ENCODE results near the gene METAP1.
"Not testable (repeated sequence)": the region's sequence is repeated elsewhere in the genome, so short reads cannot be mapped to it uniquely, and the experiment has no call there.

METAP1 gene

DNA sequence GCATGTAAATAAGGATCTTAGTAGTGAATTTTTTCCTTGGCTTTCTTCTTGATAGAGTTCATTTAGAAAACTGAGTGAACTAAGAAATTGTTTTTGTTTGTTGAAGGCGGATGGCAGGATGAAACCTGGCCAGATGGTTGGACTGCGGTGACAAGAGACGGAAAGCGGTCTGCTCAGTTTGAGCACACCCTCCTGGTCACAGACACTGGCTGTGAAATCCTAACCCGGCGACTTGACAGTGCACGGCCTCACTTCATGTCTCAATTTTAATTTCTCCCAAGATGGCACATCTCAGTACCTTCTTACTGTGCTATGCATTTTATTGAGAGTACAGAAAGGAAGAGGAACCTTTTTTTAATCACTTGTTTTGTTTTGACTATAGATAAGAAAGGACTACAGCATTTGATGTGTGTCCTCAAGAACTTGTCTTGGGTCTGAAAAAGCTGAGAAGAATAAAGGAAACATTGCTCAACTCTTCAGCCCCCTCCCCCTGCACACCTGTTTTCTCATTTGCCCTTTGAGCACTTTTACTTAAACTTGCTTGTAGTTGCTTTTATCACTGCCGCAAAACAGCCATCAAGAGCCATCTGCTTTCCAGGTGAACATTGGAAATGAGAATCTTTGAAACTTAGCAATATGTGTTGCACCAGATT lies 65.7 kb downstream of the METAP1 start:
- Mint-ChIP-seq H3K36me3 (ENCODE audit: low read depth) (peaks cover 51% of the 10 kb centered on the region), H3K9me3 (no peaks in the 10 kb centered on the region), H3K4me3 (no peak overlapping the region), H3K4me1 (peaks cover 2% of the 10 kb centered on the region), H3K27ac (peak overlapping the region; percentile 53), H3K27me3 (no peaks in the 10 kb centered on the region)
- DNase-seq (no peak), ATAC-seq (no peak)

DNA sequence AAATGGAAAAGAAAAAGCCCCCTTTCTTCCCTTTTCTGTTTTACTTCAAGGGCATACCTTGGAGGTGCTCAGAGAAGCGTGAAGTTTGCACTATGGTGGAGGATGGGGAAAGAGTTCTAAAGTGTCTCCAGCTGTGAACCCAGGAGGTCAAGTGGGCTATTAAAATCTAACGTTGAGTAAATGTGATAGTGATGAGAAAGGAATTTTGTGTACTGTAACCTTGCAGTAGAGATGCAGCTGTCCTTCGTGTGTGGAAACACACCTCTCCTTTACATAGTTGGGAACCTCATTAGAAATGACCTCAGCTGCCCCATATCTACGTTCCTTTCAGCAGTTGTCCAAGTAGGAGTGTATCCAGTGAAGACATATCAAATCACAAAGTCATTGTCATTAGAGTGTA lies 66.6 kb downstream of the METAP1 start:
- H3K27me3 Mint-ChIP-seq = no peaks in the 10 kb centered on the region
- ATAC-seq (no peak), DNase-seq (no peak)
- H3K27ac Mint-ChIP-seq = no peak overlapping the region
- H3K4me1 Mint-ChIP-seq = no peaks in the 10 kb centered on the region
- H3K4me3 Mint-ChIP-seq = no peak overlapping the region
- peaks cover 54% of the 10 kb centered on the region for H3K36me3 Mint-ChIP-seq (ENCODE audit: low read depth)
- H3K9me3 Mint-ChIP-seq = no peaks in the 10 kb centered on the region

DNA sequence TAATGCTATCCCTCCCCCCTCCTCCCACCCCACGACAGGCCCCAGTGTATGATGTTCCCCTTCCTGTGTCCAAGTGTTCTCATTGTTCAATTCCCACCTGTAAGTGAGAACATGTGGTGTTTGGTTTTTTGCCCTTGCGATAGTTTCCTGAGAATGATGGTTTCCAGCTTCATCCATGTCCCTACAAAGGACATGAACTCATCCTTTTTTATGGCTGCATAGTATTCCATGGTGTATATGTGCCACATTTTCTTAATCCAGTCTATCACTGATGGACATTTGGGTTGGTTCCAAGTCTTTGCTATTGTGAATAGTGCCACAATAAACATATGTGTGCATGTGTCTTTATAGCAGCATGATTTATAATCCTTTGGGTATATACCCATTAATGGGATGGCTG lies 70.0 kb downstream of the METAP1 start:
- not testable (repeated sequence) for H3K27me3 Mint-ChIP-seq, H3K4me1 Mint-ChIP-seq, DNase-seq, H3K9me3 Mint-ChIP-seq, H3K27ac Mint-ChIP-seq, ATAC-seq, H3K4me3 Mint-ChIP-seq
- H3K36me3 Mint-ChIP-seq (ENCODE audit: low read depth) = peaks cover 41% of the 10 kb centered on the region

DNA sequence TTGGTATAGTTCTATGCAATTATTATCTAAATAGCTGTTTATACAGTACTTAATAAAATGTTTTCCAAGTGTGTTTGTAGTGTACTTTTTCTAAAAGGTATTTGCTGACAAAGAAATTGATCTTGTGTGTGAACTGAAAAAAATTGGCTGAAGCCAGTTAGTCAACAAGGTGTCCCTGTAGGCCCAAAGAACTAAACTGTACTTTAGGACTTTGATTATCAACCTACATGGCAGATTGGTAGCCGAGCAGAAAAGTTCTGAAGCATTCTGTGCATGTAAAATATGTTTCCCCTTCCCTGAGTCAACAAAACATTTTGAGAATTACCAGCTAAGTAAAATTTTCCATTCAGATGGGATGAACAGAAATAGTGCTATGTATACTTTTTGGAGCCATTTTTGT lies 72.1 kb downstream of the METAP1 start:
- no peaks in the 10 kb centered on the region for H3K9me3 Mint-ChIP-seq
- no peak for DNase-seq
- peaks cover 42% of the 10 kb centered on the region for H3K36me3 Mint-ChIP-seq (ENCODE audit: low read depth)
- H3K4me3 Mint-ChIP-seq = no peak overlapping the region
- ATAC-seq = no peak
- H3K27ac Mint-ChIP-seq = peak overlapping the region; percentile 33
- no peaks in the 10 kb centered on the region for H3K27me3 Mint-ChIP-seq
- no peaks in the 10 kb centered on the region for H3K4me1 Mint-ChIP-seq

DNA sequence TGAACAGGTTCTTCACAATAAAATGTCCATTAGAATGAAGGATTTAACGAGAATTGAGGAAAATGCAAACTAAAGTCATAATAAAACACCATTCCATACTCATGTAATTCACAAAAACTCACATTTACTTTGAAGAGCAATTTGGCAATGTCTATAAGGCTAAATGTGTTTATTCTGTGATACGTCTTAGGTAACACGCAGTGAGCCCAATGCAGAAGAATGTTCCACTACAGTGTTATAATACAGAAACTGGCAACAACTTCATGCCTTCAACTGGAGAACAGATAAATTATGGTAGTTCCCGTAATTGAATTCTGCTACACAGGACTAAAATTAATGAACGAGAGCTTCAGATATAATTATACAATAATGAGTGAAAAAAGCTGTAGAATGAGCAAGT lies 75.6 kb downstream of the METAP1 start:
- Mint-ChIP-seq H3K27ac (no peak overlapping the region), H3K9me3 (no peaks in the 10 kb centered on the region), H3K4me1 (no peaks in the 10 kb centered on the region), H3K4me3 (no peak overlapping the region), H3K27me3 (no peaks in the 10 kb centered on the region), H3K36me3 (ENCODE audit: low read depth) (peaks cover 37% of the 10 kb centered on the region)
- no peak for ATAC-seq
- no peak for DNase-seq

DNA sequence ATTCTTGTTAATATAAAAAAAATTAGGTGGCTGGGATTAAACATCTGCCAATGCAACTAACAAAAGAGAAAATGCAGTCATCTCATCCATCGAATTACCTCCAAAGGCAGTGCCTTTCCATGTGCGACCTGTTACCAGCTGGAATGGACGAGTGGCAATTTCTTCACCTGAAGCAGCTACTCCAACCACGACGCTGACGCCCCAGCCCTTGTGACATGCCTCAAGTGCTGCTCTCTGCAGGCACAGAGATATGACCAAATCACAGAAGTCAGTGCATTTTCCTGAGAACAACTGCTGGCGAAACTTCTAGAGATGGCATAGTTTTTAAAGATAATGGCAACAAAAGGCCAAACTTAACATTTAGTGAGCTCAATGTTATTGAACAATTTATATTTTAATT lies 79.3 kb downstream of the METAP1 start:
- Mint-ChIP-seq H3K4me3 (no peak overlapping the region), H3K27me3 (no peaks in the 10 kb centered on the region), H3K4me1 (no peaks in the 10 kb centered on the region), H3K36me3 (ENCODE audit: low read depth) (peaks cover 39% of the 10 kb centered on the region), H3K9me3 (no peaks in the 10 kb centered on the region), H3K27ac (no peak overlapping the region)
- no peak for ATAC-seq
- DNase-seq = no peak

DNA sequence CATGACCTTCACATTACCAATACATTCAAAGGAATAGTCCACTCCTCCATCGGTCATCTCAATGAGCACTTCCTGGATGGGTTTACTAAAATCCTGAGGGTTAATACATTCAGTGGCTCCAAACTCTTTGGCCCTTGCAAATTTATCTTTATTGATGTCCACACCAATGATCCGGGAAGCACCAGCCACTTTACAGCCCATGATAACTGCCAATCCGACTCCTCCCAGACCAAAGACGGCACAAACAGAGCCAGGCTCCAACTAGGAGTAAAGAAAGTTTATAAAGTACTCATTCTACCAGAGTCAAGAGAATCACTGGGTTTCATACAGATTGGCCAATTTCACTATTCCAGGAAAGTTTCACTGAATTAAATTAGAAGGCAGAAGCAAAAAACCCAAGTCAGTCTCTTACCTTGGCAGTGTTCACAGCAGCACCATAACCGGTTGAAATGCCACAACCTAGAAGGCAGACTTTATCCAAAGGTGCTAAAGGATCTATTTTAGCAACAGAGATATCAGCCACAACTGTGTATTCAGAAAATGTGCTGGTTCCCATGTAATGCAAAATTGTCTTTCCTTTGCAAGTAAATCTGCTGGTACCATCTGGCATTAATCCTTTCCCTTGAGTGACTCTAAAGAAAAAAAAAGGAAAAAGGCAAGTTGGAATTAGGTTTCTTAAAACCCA lies 80.9 kb downstream of the METAP1 start:
- Mint-ChIP-seq H3K27ac (no peak overlapping the region), H3K27me3 (no peaks in the 10 kb centered on the region), H3K4me3 (no peak overlapping the region), H3K36me3 (ENCODE audit: low read depth) (peaks cover 48% of the 10 kb centered on the region), H3K9me3 (no peaks in the 10 kb centered on the region), H3K4me1 (no peaks in the 10 kb centered on the region)
- no peak for DNase-seq
- ATAC-seq = no peak

DNA sequence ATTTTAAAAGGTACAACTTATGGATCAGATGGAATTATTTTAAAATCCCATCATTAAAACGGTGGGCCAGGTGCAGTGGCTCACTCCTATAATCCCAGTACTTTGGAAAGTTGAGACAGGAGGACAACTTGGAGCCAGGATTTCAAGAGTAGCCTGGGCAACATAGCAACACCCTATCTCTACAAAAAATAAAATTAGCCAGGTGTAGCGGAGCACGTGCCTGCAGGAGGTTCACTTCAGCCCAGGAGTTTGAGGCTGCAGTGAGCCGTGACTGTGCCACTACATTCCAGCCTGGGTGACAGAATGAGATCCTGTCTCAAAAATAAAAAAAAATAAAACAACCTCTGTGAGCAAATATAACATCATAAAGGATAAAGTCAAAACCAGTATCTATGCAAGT lies 81.7 kb downstream of the METAP1 start:
- Mint-ChIP-seq H3K4me3 (no peak overlapping the region), H3K27me3 (no peaks in the 10 kb centered on the region), H3K4me1 (no peaks in the 10 kb centered on the region), H3K36me3 (ENCODE audit: low read depth) (peaks cover 50% of the 10 kb centered on the region), H3K9me3 (no peaks in the 10 kb centered on the region), H3K27ac (no peak overlapping the region)
- ATAC-seq (no peak), DNase-seq (no peak)

DNA sequence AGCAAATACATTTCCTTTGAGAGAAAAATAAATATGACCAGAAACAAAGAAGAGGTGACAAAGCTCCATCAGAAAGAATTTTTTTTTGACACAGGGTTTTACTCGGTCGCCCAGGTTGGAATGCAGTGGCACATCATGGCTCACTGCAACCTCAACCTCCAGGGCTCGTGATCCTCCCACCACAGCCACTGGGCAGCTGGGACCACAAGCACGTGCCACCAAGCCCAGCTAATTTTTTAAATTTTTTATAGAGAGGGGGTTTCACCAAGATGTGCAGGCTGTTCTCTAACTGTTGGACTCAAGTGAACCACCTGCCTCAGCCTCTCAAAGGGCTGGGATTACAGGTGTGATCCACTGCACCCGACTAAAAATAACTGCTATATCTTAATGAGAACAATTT lies 82.8 kb downstream of the METAP1 start:
- H3K4me3 Mint-ChIP-seq = no peak overlapping the region
- H3K9me3 Mint-ChIP-seq = no peaks in the 10 kb centered on the region
- peaks cover 42% of the 10 kb centered on the region for H3K36me3 Mint-ChIP-seq (ENCODE audit: low read depth)
- DNase-seq (no peak), ATAC-seq (no peak)
- H3K27me3 Mint-ChIP-seq = no peaks in the 10 kb centered on the region
- no peak overlapping the region for H3K27ac Mint-ChIP-seq
- no peaks in the 10 kb centered on the region for H3K4me1 Mint-ChIP-seq

DNA sequence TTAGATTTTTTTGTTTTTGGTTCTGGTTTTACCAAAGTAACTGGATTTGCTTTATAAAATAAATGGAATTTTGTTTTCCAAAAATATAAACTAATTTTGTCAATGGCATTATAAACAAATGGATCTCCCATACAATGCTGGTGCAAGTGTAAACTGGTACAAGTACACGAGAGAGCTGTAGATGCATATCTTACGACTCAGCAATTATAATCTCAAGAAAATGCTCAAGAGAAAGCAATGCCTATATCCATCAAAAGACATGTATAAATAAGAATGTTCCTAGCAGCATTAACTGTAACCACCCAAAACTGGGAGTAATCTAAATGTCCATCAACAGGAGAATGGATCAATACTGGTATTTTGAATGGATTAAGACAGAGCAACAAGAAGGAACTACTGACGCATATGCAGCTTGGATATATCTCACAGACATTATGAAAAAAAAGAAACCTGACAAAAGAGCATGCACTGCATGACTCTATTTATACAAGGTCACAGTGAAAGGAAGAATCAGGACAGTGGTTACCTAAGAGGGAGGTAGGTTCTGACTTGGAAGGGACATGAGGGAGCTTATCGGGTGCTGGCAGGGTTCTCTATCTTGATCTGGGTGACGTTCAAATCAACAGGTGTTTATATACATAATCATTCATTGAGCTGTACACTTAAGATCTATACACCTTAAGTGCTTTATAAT lies 83.6 kb downstream of the METAP1 start:
- Mint-ChIP-seq H3K9me3 (no peaks in the 10 kb centered on the region), H3K4me3 (no peak overlapping the region), H3K36me3 (ENCODE audit: low read depth) (peaks cover 41% of the 10 kb centered on the region), H3K27ac (no peak overlapping the region), H3K27me3 (no peaks in the 10 kb centered on the region), H3K4me1 (no peaks in the 10 kb centered on the region)
- DNase-seq = no peak
- ATAC-seq = no peak

DNA sequence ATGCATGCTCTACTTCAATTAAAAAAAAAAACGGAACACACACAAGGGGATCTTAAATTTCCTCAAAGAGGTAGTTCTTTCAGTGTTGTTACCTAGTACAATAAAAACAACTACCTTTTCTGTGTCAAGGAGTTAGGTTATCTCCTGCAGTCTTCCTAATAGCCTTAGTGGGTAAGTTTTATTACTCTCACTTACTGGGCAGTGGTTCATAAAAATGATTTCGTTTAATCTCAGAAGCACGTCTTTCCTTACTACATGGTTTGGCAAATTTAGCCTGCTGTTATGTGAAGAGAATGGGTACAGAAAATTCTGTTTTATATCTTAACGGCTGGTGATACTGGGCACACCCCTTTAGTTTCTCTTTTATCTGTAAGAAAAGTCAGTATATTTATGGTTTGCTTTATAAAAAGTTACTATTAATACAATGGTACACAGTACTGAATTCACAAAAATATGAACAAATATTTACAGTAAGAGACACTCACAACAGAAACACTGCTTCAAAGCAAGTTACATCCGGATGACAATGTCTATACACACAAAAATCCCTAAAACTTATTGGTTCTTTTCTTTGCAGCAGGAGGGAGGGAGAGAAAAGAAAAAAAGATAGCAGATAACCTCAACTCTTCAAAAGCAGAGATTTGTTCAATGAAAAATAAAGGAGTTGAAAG lies 84.2 kb downstream of the METAP1 start:
- Mint-ChIP-seq H3K9me3 (no peaks in the 10 kb centered on the region), H3K4me1 (no peaks in the 10 kb centered on the region), H3K27me3 (no peaks in the 10 kb centered on the region), H3K36me3 (ENCODE audit: low read depth) (peaks cover 44% of the 10 kb centered on the region), H3K27ac (no peak overlapping the region), H3K4me3 (no peak overlapping the region)
- DNase-seq = no peak
- ATAC-seq = no peak

DNA sequence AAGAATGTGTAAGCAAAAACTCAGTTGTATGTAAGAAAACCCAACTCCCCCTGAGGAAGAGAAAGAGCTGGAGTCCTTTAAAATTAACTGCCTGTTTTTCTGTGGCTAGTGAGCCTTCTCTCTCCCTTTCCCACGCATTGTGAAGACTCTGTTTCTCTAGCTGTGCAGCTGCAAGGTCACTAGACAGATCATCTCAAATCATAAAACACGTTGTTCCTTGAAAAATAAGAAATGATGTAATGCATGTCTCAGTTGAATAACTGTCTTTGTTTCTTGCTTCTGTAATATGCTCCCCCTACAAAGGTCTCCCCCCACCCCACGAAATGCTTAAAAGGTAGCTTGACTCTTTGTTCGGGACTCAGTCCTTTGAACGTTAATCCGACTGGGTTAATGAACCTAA lies 85.3 kb downstream of the METAP1 start:
- not testable (repeated sequence) for H3K27ac Mint-ChIP-seq, H3K4me3 Mint-ChIP-seq, H3K9me3 Mint-ChIP-seq, H3K27me3 Mint-ChIP-seq, H3K4me1 Mint-ChIP-seq, DNase-seq, ATAC-seq
- peaks cover 47% of the 10 kb centered on the region for H3K36me3 Mint-ChIP-seq (ENCODE audit: low read depth)

DNA sequence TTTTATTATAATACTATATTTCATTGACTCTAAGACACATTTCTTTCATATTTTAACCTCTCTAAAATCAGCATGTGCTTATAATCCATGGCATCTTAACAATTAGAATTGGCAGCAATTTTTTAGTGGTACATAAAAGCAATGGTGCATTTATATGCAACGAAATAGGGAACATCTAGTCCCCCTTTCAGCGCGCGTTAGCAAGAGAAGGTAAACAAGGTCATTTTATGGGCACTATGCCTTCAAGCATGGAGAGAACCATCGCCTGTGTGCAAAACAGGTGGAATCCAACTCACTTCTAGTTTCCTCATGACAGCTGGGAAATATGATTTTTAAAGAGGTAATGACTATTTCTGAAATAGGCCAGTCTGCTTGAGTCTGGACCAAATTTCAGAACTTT lies 86.7 kb downstream of the METAP1 start:
- ATAC-seq (no peak), DNase-seq (no peak)
- no peaks in the 10 kb centered on the region for H3K9me3 Mint-ChIP-seq
- H3K27me3 Mint-ChIP-seq = no peaks in the 10 kb centered on the region
- peaks cover 15% of the 10 kb centered on the region for H3K4me1 Mint-ChIP-seq
- peaks cover 45% of the 10 kb centered on the region for H3K36me3 Mint-ChIP-seq (ENCODE audit: low read depth)
- no peak overlapping the region for H3K27ac Mint-ChIP-seq
- no peak overlapping the region for H3K4me3 Mint-ChIP-seq

DNA sequence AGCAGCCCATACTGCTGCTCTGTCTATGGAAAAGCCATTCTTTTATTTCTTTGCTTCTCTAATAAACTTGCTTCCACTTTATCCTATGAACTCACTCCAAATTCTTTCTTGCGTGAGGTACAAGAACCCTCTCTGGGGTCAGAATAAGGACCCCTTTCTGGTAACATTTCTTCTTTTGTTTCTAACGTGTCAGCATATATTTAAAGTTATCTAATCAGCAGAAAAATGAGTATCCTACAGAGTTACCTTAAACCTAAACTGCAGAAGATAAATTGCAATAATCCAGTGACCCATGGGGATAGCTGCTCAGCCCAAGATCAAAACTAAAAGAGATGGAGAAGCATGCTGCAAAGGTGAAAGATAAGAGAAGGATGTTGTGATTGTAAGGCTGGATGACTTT lies 89.1 kb downstream of the METAP1 start:
- H3K9me3 Mint-ChIP-seq = no peaks in the 10 kb centered on the region
- no peaks in the 10 kb centered on the region for H3K27me3 Mint-ChIP-seq
- H3K36me3 Mint-ChIP-seq (ENCODE audit: low read depth) = peaks cover 39% of the 10 kb centered on the region
- ATAC-seq (no peak), DNase-seq (no peak)
- no peak overlapping the region for H3K27ac Mint-ChIP-seq
- H3K4me1 Mint-ChIP-seq = peaks cover 31% of the 10 kb centered on the region
- no peak overlapping the region for H3K4me3 Mint-ChIP-seq

DNA sequence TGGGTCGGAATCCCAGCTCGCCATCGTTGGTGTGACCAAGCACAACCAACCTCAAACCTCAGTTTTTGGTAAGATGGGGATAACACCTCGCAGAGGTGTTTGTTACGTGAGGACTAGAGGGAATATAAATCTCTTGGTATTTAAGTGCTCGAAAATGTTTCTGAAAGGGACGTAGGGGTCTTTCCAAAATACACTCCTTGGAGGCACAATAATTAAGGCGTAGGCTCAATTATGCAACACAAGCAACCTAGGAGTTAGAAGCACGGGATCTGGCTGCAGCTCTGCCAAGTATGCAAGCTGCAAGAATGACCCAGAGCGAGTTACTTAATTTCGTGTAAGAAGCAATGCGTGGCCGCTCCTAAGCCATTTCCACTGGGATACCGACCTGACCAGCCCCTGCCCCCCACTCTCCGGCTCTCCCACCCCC lies 92.5 kb downstream of the METAP1 start:
- Mint-ChIP-seq H3K4me1 (peaks cover 42% of the 10 kb centered on the region), H3K4me3 (peak overlapping the region; percentile 96), H3K9me3 (no peaks in the 10 kb centered on the region), H3K36me3 (ENCODE audit: low read depth) (peaks cover 18% of the 10 kb centered on the region), H3K27ac (peak overlapping the region; percentile 91), H3K27me3 (no peaks in the 10 kb centered on the region)
- ATAC-seq = peak; percentile 10
- peak; percentile 13 for DNase-seq
